Left lung (tissue), 10 donors: ENCODE measurements around the gene EIF4G3. TPM values are rescaled to one million over a fixed set of nuclear protein-coding genes. Genes with fewer than 3 reads are reported as not detected.

Source experiments
- ATAC-seq: fragments of 200-7000 bp; cut with Tn5 transposase; one replicate; pipeline ENCODE4 v1.9.1; 2020; ENCODE audit warnings: moderate library complexity
- DNase-seq, 4 donors: peaks; one replicate each; pipeline ENCODE4 v3.0.0-alpha.2; 2013 to 2020
- H3K27ac ChIP-seq, 2 donors: fragments of 200-600 bp; sonication (generic) in 1 of 2; one replicate each; pipeline versions ENCODE4 v1.5.0 to v1.8.0; 2020 to 2021
- H3K27me3 ChIP-seq, 2 donors: fragments of 200-600 bp; sonication (generic) in 1 of 2; one replicate each; pipeline versions ENCODE4 v1.5.0 to v1.8.0; 2020 to 2021
- H3K36me3 ChIP-seq, 2 donors: fragments of 200-600 bp; sonication (generic) in 1 of 2; one replicate each; pipeline versions ENCODE4 v1.5.0 to v1.8.0; 2020 to 2021
- H3K4me1 ChIP-seq, 2 donors: fragments of 200-600 bp; one replicate each; pipeline ENCODE4 v1.8.0; 2021
- H3K4me3 ChIP-seq, 2 donors: fragments of 200-600 bp; sonication (generic) in 1 of 2; one replicate each; pipeline versions ENCODE4 v1.5.0 to v1.8.0; 2020 to 2021; ENCODE audit warnings: mild to moderate bottlenecking in 1 of 2
- H3K9me3 ChIP-seq, 2 donors: fragments of 200-600 bp; sonication (generic) in 1 of 2; one replicate each; pipeline versions ENCODE4 v1.5.0 to v1.8.0; 2020 to 2021
- intact Hi-C, 2 donors: fragments of 100-400 bp; cut with DNase I; formaldehyde crosslinking; loops; one replicate each; pipeline versions ENCODE4 v1.11.2 to v1.14.2; 2022
- polyA plus RNA-seq, 6 donors: library from polyadenylated mRNA; unstranded; fragments of 120-200 nt; gene quantifications; one replicate each; pipeline ENCODE4 v1.2.1, GENCODE V29; 2013; ENCODE audit not compliant: insufficient read length in 6 of 6
- total RNA-seq, 2 donors: library from RNA; stranded (reverse); fragmentation: NEBNext Ultra II Directional; extraction: Animal tissue kit (Norgen Biotek cat#: 25700); gene quantifications; one replicate each; pipeline ENCODE4 v1.2.1, GENCODE V29; 2021
- TF ChIP-seq, protein P1 (sequence below), 2 donors: fragments of 200-600 bp; sonication (generic) in 1 of 2; IDR thresholded peaks; one replicate each; pipeline versions ENCODE4 v1.5.0 to v1.8.0; 2021; ENCODE audit warnings: antibody characterized with exemption in 2 of 2
- donor health status: DM: no; HTN: yes; CAD: no.
- donor health status: DM: no; HTN: no; CAD: no.

EIF4G3 gene
- total and polyA plus RNA-seq, 8 donors = 54.6 to 67.9 (median 61.7) TPM

DNA sequence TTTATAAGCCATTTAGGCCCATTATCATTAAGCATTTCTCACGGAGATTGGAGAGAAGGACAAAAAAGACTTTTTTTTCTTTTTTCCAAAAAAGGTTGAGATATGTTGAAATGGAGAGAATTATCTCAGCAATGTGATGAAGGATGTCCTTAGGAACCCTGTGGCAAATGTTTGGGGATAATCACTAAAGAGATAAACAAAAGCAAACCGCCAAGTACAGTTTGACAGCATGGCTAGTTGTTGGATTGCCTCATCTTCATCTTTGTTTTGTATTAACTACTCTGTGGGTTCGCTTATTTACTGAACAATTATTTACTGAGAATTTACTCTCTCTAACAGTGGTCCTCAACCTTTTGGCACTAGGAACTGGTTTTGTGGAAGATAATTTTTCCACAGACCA is 292.2 kb downstream of the EIF4G3 start:
- Histone ChIP-seq H3K36me3 (peaks cover 0 to 33% of the 10 kb centered on the region in 2 donors), H3K4me1 (no peaks in the 10 kb centered on the region), H3K27me3 (no peaks in the 10 kb centered on the region), H3K9me3 (no peaks in the 10 kb centered on the region), H3K27ac (no peak overlapping the region), H3K4me3 (no peak overlapping the region)
- TF ChIP-seq, protein P1, sequence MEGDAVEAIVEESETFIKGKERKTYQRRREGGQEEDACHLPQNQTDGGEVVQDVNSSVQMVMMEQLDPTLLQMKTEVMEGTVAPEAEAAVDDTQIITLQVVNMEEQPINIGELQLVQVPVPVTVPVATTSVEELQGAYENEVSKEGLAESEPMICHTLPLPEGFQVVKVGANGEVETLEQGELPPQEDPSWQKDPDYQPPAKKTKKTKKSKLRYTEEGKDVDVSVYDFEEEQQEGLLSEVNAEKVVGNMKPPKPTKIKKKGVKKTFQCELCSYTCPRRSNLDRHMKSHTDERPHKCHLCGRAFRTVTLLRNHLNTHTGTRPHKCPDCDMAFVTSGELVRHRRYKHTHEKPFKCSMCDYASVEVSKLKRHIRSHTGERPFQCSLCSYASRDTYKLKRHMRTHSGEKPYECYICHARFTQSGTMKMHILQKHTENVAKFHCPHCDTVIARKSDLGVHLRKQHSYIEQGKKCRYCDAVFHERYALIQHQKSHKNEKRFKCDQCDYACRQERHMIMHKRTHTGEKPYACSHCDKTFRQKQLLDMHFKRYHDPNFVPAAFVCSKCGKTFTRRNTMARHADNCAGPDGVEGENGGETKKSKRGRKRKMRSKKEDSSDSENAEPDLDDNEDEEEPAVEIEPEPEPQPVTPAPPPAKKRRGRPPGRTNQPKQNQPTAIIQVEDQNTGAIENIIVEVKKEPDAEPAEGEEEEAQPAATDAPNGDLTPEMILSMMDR (IDR thresholded peaks at IDR 0.05) = no peak
- ATAC-seq (no peak), DNase-seq (no peak)
- intact Hi-C loops = no loop called here

DNA sequence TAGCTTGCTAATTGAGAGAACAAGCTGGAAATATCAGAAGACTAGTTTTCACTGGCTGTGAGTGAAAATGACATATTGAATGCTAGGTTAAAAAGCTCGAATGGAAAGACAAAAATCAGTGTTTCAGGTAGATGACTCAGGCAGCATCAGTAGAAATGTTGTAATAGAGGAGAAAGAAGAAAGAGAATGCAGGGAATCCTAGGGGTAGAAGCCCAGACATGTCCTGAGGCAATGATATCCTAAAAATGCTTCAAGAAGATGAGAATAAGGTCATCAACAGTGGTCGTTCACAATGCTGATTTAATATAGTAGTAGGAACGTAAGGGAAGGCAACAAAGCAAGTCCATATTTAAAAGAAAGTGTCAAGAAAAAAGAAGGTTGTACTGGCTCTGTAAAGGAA is 292.9 kb downstream of the EIF4G3 start:
- no peaks in the 10 kb centered on the region for H3K4me1 ChIP-seq
- TF ChIP-seq, protein P1 (IDR thresholded peaks at IDR 0.05) = no peak
- intact Hi-C loops = no loop called here

DNA sequence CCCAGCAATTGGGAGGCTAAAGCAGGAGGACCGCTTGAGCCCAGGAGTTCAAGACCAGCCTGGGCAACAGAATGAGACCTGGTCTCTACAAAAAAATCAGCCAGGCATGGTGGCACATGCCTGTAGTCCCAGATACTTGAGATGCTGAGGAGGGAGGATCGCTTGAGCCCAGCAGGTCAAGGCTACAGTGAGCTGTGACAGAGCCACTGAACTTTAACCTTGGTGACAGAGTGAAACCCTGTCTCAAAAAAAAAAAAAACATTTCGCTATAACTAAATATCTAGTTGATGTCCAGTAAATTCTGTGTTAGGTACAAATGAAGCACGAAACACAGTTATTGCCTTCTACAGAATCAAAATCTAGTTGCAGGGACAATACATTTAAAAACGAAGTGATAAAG is 293.9 kb downstream of the EIF4G3 start:
- Histone ChIP-seq H3K4me3 (no peak overlapping the region), H3K27me3 (no peaks in the 10 kb centered on the region), H3K27ac (no peak overlapping the region), H3K36me3 (peaks cover 0 to 49% of the 10 kb centered on the region in 2 donors), H3K9me3 (no peaks in the 10 kb centered on the region), H3K4me1 (no peaks in the 10 kb centered on the region)
- DNase-seq (no peak), ATAC-seq (no peak)
- intact Hi-C loops = no loop called here
- TF ChIP-seq, protein P1 (IDR thresholded peaks at IDR 0.05) = no peak

More for the DNA sequence above, 292.9 kb downstream of the EIF4G3 start:
- H3K9me3 ChIP-seq = no peaks in the 10 kb centered on the region
- H3K27ac ChIP-seq = no peak overlapping the region
- DNase-seq (no peak), ATAC-seq (no peak)
- no peaks in the 10 kb centered on the region for H3K27me3 ChIP-seq
- no peak overlapping the region for H3K4me3 ChIP-seq
- H3K36me3 ChIP-seq = peaks cover 0 to 40% of the 10 kb centered on the region in 2 donors

DNA sequence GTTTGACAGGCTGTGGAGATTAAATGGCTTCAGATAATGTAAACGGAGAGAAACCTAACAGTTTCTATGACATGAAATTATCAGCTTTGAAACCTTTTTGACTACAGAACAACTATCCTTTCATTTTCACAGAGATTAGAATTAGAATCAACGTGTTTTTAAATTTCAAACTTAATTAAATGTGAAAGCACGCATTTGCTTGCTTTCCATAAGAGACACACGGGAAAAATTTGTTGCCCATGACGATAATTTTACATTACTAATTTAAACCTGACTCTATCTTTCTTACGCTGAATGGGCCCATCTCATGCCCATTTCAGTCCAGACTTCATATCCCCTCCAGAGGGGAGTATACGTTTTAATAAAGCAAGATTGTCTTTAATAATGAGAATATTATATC is 297.9 kb downstream of the EIF4G3 start:
- TF ChIP-seq, protein P1 (IDR thresholded peaks at IDR 0.05) = no peak
- Histone ChIP-seq H3K27me3 (no peaks in the 10 kb centered on the region), H3K27ac (no peak overlapping the region), H3K9me3 (no peaks in the 10 kb centered on the region), H3K4me1 (no peaks in the 10 kb centered on the region), H3K4me3 (no peak overlapping the region), H3K36me3 (peaks cover 0 to 42% of the 10 kb centered on the region in 2 donors)
- DNase-seq (no peak), ATAC-seq (no peak)
- intact Hi-C loops = no loop called here

DNA sequence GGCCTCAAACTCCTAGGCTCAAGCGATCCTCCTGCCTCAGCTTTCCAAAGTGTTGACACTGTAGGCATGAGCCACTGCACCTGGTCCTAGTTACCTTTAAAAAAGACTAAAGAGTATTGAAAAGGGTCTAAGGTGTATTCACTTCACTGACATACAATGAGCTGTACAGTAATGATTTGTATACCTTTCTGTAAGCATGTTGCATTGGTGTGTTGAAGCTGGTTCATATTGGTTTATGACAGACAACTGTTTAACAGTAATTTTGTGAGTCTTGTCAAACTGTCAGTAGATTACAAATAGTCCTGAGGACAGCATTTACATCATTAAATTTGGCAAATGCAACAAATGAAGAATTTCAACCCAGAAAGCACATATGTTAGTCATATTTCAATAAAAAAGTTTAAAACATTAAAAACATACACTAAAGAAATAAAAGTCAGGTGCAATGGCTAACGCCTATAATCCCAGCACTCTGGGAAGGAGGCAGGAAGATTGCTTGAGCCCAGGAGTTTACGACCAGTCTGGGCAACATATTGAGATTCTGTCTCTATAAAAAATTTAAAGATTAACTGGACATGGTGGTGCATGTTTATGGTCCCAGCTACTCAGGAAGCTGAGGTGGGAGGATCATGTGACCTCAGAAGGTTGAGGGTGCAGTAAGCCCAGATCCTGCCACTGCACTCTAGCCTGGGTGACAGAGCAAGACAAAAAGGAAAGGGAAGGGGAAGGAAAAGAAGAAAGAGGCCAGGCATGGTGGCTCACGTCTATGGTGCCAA is 301.3 kb downstream of the EIF4G3 start:
- Histone ChIP-seq H3K4me1 (no peaks in the 10 kb centered on the region), H3K9me3 (no peaks in the 10 kb centered on the region), H3K27me3 (no peaks in the 10 kb centered on the region), H3K36me3 (peaks cover 0 to 35% of the 10 kb centered on the region in 2 donors), H3K4me3 (no peak overlapping the region), H3K27ac (no peak overlapping the region)
- ATAC-seq (no peak), DNase-seq (no peak)
- TF ChIP-seq, protein P1 (IDR thresholded peaks at IDR 0.05) = no peak
- intact Hi-C loops = no loop called here
